ENCODE measurements around the gene OXLD1. TPM values are rescaled to one million over a fixed set of nuclear protein-coding genes. Genes with fewer than 3 reads are reported as not detected.

Gene OXLD1
- polyA plus RNA-seq = 77.7 TPM

- H3K27ac Mint-ChIP-seq = peak within 1 kb of the TSS; percentile 93 to 97 (median 96)
- H3K27me3 Mint-ChIP-seq = no peaks in the 10 kb centered on the region
- no peaks in the 10 kb centered on the region for H3K36me3 Mint-ChIP-seq
- no peaks in the 10 kb centered on the region for H3K9me3 Mint-ChIP-seq
- peaks cover 9 to 20% (median 16%) of the 10 kb centered on the region in 3 donors for H3K4me1 Mint-ChIP-seq
- H3K4me3 Mint-ChIP-seq = peak within 1 kb of the TSS; percentile 92 to 97 (median 96)
Observed at GRCh38 chr17:81666342-81667191, at the start of gene OXLD1, which contains the start of gene CCDC137. TSS of gene OXLD1 (minus strand) at chr17:81666605. CDS start at chr17:81666577, 28 bp downstream. TSS of gene CCDC137 (plus strand) at chr17:81666737. CDS start at chr17:81666767, 30 bp downstream.

- H3K9me3 Mint-ChIP-seq = no peaks in the 10 kb centered on the region
- peaks cover 4% of the 10 kb centered on the region for H3K27me3 Mint-ChIP-seq
- peaks cover 0 to 11% (median 8%) of the 10 kb centered on the region in 3 donors for H3K4me1 Mint-ChIP-seq
- H3K36me3 Mint-ChIP-seq = no peaks in the 10 kb centered on the region
- H3K4me3 Mint-ChIP-seq = no peak overlapping the region
- no peak overlapping the region for H3K27ac Mint-ChIP-seq
Observed at GRCh38 chr17:81715107-81715871, 48.9 kb upstream of the OXLD1 start.

DNA sequence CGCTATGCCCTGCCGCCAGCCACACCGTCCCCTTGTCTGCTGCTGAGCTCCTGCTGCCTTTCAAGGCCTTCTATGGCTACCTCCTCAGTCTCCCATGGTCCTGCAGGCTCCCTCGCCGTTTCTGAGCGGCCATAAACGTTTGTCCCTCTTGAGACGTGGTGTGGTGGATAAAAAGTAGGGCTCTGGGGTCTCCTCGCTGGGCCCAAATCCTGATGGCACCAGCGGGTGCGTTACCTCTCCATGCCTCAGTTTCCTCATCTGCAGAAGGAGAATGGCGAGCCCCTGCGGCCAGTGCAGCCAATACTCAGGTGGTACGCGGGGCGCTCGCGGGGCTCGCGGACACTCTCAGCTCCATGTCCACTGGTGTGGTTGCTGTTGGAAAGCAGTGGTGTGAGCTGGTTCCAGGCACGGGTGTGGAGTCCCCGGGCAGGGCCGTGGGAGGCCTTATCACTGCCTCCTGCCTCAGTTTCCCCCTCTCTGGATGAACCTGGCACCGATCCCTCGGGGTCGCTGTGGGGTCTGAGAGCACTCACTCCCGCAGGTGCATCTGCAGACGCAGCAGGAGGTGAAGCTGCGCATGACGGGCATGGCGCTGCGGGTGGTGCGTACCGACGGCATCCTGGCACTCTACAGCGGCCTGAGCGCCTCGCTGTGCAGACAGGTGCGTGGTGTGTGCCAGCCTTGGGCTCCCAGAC lies 48.2 kb upstream of the OXLD1 start:
- no peaks in the 10 kb centered on the region for H3K36me3 Mint-ChIP-seq
- peak overlapping the region in 1 of 4 donors; percentile 17 for H3K4me3 Mint-ChIP-seq
- H3K4me1 Mint-ChIP-seq = peaks cover 0 to 11% (median 8%) of the 10 kb centered on the region in 3 donors
- H3K27ac Mint-ChIP-seq = no peak overlapping the region
- peaks cover 4% of the 10 kb centered on the region for H3K27me3 Mint-ChIP-seq
- no peaks in the 10 kb centered on the region for H3K9me3 Mint-ChIP-seq

- H3K36me3 Mint-ChIP-seq = no peaks in the 10 kb centered on the region
Observed at GRCh38 chr17:81713556-81714411, 47.4 kb upstream of the OXLD1 start.

DNA sequence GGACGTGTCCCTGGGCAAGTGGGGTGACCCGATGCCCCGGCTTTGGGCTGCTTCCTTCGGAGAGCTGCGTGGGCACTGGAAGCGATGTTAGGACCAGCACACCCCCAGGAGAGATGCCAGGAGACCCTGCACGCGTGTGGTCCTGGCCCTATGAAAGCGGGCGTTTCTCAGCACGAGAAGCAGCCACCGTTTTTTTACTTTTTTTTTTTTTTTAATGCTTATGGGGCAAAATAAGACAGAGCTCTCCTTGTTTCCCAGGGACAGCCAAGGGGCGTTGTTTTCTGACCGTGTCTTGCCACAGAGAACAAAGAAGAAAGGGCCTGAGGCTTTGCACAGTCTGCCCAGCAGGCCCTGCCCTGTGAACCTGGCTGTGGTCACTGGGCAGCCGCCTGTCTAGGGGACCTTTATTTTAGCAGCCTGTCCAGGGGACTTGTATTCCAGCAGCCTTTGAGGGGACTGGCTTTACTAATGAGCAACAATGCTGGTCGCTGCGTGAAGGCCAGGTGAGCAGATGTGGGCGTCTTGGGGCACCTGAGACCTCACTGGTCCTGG lies 46.7 kb upstream of the OXLD1 start:
- Mint-ChIP-seq H3K27me3 (peaks cover 4% of the 10 kb centered on the region), H3K27ac (peak overlapping the region in 1 of 3 donors; percentile 80), H3K36me3 (no peaks in the 10 kb centered on the region), H3K4me3 (peak overlapping the region; percentile 19 to 91 (median 81)), H3K9me3 (no peaks in the 10 kb centered on the region), H3K4me1 (peaks cover 0 to 11% (median 8%) of the 10 kb centered on the region in 3 donors)

More at GRCh38 chr17:81713556-81714411, 47.4 kb upstream of the OXLD1 start:
- Mint-ChIP-seq H3K9me3 (no peaks in the 10 kb centered on the region), H3K27ac (no peak overlapping the region), H3K4me3 (peak overlapping the region in 3 of 4 donors; percentile 17 to 47 (median 19)), H3K4me1 (peaks cover 0 to 11% (median 8%) of the 10 kb centered on the region in 3 donors), H3K27me3 (peaks cover 4% of the 10 kb centered on the region)

DNA sequence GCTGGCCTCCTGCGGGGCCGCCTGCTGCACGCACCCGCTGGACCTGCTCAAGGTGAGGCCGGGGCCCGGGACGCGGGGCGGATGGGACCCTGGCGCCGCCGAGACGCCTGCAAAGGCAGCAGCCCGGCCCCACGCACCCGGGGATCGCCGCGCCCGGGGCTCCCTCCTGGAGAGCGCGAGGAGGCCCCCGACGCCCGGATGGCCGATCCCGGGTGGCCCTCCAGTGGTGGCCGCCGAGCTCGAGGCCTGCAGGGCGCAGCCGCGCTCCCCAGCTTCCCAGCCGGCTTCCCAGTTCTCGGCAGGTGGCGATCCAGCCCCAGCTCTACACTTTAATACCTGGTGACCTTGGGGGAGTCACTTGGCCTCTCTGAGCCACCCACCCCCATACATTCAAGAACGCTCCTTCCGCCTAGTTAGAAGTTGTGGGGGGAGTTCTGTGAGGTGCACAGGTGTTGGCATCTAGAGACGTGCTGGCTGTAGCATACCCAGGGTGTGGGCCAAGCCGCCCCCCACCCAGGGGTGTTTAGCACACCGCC lies 46.1 kb upstream of the OXLD1 start:
- Mint-ChIP-seq H3K27ac (peak overlapping the region in 1 of 3 donors; percentile 80), H3K4me1 (peaks cover 0 to 11% (median 8%) of the 10 kb centered on the region in 3 donors), H3K27me3 (peaks cover 4% of the 10 kb centered on the region), H3K4me3 (peak overlapping the region; percentile 19 to 91 (median 81)), H3K36me3 (no peaks in the 10 kb centered on the region), H3K9me3 (no peaks in the 10 kb centered on the region)

- Mint-ChIP-seq H3K36me3 (no peaks in the 10 kb centered on the region), H3K27ac (peak within 1 kb of the TSS in 2 of 3 donors; percentile 69 to 80), H3K4me1 (peaks cover 0 to 11% (median 8%) of the 10 kb centered on the region in 3 donors), H3K4me3 (peak within 1 kb of the TSS; percentile 60 to 91 (median 81)), H3K9me3 (no peaks in the 10 kb centered on the region), H3K27me3 (peaks cover 4% of the 10 kb centered on the region)
Observed at GRCh38 chr17:81711814-81712467, 45.5 kb upstream of the OXLD1 start, which contains the start of gene SLC25A10. TSS of gene SLC25A10 (plus strand) at chr17:81712284. CDS start at chr17:81712427, 143 bp downstream.

DNA sequence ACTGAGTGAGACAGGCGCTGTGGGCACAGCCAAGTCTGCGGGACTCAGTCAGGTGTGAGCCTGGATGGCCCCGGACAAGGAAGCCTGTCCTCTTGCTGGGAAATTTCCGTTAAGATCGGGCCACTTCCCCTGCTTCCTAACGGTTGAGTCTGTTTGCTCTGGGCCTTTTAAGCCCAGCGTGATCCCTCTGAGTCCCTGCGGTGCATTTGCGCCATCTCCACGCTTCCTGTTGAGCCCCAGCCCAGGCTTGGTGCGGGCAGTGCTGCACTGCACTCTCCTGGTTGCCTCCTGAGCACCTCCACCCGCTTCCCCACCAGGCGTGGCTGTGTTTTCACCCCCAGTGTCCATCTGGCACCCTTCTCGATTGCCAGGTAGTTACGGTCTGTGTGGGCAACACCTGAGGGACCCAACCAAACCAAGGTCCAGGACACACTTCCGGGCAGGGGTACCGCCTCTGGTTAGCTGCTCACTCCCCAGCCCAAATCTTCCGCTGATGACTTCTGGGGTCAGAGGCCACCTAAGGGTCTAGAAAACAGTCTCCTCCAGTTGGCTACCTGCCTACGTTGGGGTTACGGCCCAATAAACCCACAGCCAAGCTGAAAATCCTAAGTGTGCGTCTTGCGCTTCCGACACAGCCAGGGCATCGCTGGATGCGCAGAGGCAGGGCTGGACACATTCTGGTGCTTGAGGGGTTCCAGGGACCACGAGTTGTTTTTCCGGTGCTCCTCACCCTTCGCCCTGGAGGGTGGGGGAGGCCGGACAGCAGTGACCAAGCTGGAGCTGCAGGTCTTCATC lies 44.3 kb upstream of the OXLD1 start:
- Mint-ChIP-seq H3K4me3 (peak overlapping the region; percentile 60 to 88 (median 77)), H3K4me1 (peaks cover 2 to 12% (median 8%) of the 10 kb centered on the region in 3 donors), H3K27me3 (peaks cover 4% of the 10 kb centered on the region), H3K27ac (peak overlapping the region in 2 of 3 donors; percentile 7 to 69), H3K9me3 (no peaks in the 10 kb centered on the region), H3K36me3 (peaks cover under 1% of the 10 kb centered on the region)

DNA sequence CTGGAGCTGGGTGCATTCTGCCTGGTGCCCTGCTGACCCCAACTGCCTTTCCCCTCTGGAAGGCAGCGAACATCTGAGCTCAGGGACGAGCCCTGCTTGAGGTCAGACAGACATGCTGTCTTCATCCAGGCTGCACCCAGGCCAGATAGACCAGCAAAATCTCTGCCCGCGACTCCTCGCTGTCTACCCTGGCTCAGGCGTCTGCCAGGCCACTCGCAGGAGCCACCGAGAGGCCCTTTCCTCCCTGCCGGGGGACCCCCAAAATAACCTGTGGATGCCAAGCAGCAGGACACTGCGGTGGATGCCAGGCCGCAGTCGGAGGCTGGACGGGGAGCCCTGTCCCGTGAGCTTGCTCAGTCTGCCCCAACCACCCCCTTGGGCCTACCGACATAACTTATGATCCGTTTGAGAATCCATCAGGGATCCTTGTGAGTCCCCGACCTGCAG lies 42.4 kb upstream of the OXLD1 start:
- Mint-ChIP-seq H3K4me1 (peaks cover 6 to 17% (median 16%) of the 10 kb centered on the region in 3 donors), H3K27ac (peak overlapping the region in 1 of 3 donors; percentile 40), H3K4me3 (peak overlapping the region in 1 of 4 donors; percentile 55), H3K27me3 (peaks cover 4% of the 10 kb centered on the region), H3K36me3 (peaks cover 2% of the 10 kb centered on the region), H3K9me3 (no peaks in the 10 kb centered on the region)

- H3K4me3 Mint-ChIP-seq = no peak overlapping the region
Observed at GRCh38 chr17:81707725-81708646, 41.6 kb upstream of the OXLD1 start.

More at GRCh38 chr17:81707725-81708646, 41.6 kb upstream of the OXLD1 start:
- H3K27me3 Mint-ChIP-seq = peaks cover 4% of the 10 kb centered on the region
- H3K4me1 Mint-ChIP-seq = peaks cover 10 to 16% (median 15%) of the 10 kb centered on the region in 3 donors
- H3K9me3 Mint-ChIP-seq = no peaks in the 10 kb centered on the region
- H3K36me3 Mint-ChIP-seq = peaks cover 2% of the 10 kb centered on the region
- H3K27ac Mint-ChIP-seq = no peak overlapping the region
